ENCODE measurements around the gene ARHGEF17. TPM values are rescaled to one million over a fixed set of nuclear protein-coding genes. Genes with fewer than 3 reads are reported as not detected.

The ARHGEF17 gene
- 71.4 and 77.0 TPM in 2 replicates for total RNA-seq
- long read RNA-seq, partial matches to known transcripts: 0 of 4 reads
- long read RNA-seq, other reads (novel, unspliced or antisense): 2 of 4 reads

- peaks cover 32% of the 10 kb centered on the region for H3K4me1 Mint-ChIP-seq (ENCODE audit: low read depth)
- no peaks in the 10 kb centered on the region for H3K36me3 Mint-ChIP-seq (ENCODE audit: insufficient read depth)
- peak; percentile 67 for DNase-seq (ENCODE audit: low spot score, unreplicated experiment)
- no peak for TF ChIP-seq CTCF (IDR thresholded peaks at IDR 0.05; ENCODE audit: unreplicated experiment)
- H3K27ac Mint-ChIP-seq: peak within 1 kb of the TSS; percentile 99
- H3K4me3 Mint-ChIP-seq (ENCODE audit: low read depth): peak within 1 kb of the TSS; percentile 72
- H3K27me3 Mint-ChIP-seq: no peaks in the 10 kb centered on the region
- no peaks in the 10 kb centered on the region for H3K9me3 Mint-ChIP-seq (ENCODE audit: low read depth)
Measured at GRCh38 chr11:73308003-73308960, at the start of gene ARHGEF17. ARHGEF17 (plus strand) TSS chr11:73308276; CDS start chr11:73308639, 363 bp downstream.

- H3K27ac Mint-ChIP-seq: no peak overlapping the region
- H3K27me3 Mint-ChIP-seq: peaks cover 20% of the 10 kb centered on the region
- DNase-seq (ENCODE audit: low spot score, unreplicated experiment): no peak
- H3K36me3 Mint-ChIP-seq (ENCODE audit: insufficient read depth): no peaks in the 10 kb centered on the region
- no peak overlapping the region for H3K4me3 Mint-ChIP-seq (ENCODE audit: low read depth)
- no peak for TF ChIP-seq CTCF (IDR thresholded peaks at IDR 0.05; ENCODE audit: unreplicated experiment)
- H3K4me1 Mint-ChIP-seq (ENCODE audit: low read depth): no peaks in the 10 kb centered on the region
- no peaks in the 10 kb centered on the region for H3K9me3 Mint-ChIP-seq (ENCODE audit: low read depth)
Measured at GRCh38 chr11:73259406-73260126, 48.5 kb upstream of the ARHGEF17 start.

GRCh38 chr11:73260127-73260457 lies 48.0 kb upstream of the ARHGEF17 start:
- Mint-ChIP-seq H3K4me3 (ENCODE audit: low read depth) (no peak overlapping the region), H3K27me3 (peaks cover 25% of the 10 kb centered on the region), H3K27ac (no peak overlapping the region), H3K9me3 (ENCODE audit: low read depth) (no peaks in the 10 kb centered on the region), H3K4me1 (ENCODE audit: low read depth) (no peaks in the 10 kb centered on the region), H3K36me3 (ENCODE audit: insufficient read depth) (no peaks in the 10 kb centered on the region)
- no peak for DNase-seq (ENCODE audit: low spot score, unreplicated experiment)
- no peak for TF ChIP-seq CTCF (IDR thresholded peaks at IDR 0.05; ENCODE audit: unreplicated experiment)

- no peaks in the 10 kb centered on the region for H3K36me3 Mint-ChIP-seq (ENCODE audit: insufficient read depth)
- H3K27me3 Mint-ChIP-seq: peaks cover 53% of the 10 kb centered on the region
- H3K27ac Mint-ChIP-seq: no peak overlapping the region
- H3K4me3 Mint-ChIP-seq (ENCODE audit: low read depth): no peak overlapping the region
- no peaks in the 10 kb centered on the region for H3K9me3 Mint-ChIP-seq (ENCODE audit: low read depth)
- no peak for DNase-seq (ENCODE audit: low spot score, unreplicated experiment)
- H3K4me1 Mint-ChIP-seq (ENCODE audit: low read depth): no peaks in the 10 kb centered on the region
- TF ChIP-seq CTCF (IDR thresholded peaks at IDR 0.05; ENCODE audit: unreplicated experiment): no peak
Measured at GRCh38 chr11:73262851-73263495, 45.1 kb upstream of the ARHGEF17 start.

- no peaks in the 10 kb centered on the region for H3K4me1 Mint-ChIP-seq (ENCODE audit: low read depth)
- TF ChIP-seq CTCF (IDR thresholded peaks at IDR 0.05; ENCODE audit: unreplicated experiment): no peak
- H3K27ac Mint-ChIP-seq: no peak overlapping the region
- no peaks in the 10 kb centered on the region for H3K9me3 Mint-ChIP-seq (ENCODE audit: low read depth)
- H3K36me3 Mint-ChIP-seq (ENCODE audit: insufficient read depth): no peaks in the 10 kb centered on the region
- no peak overlapping the region for H3K4me3 Mint-ChIP-seq (ENCODE audit: low read depth)
- no peak for DNase-seq (ENCODE audit: low spot score, unreplicated experiment)
- peaks cover 57% of the 10 kb centered on the region for H3K27me3 Mint-ChIP-seq
Measured at GRCh38 chr11:73263640-73264039, 44.4 kb upstream of the ARHGEF17 start.

Measured in progenitor cell of endocrine pancreas (in vitro differentiated cells).